Eye (tissue), 1 donor: ENCODE results near the gene BCAR3.

Source experiments
- DNase-seq: peaks from one replicate; pipeline ENCODE4 v3.0.0-alpha.2; 2015

Gene BCAR3

GRCh38 chr1:93574511-93574910 lies 107.1 kb downstream of the BCAR3 start:
- no peak for DNase-seq

- no peak for DNase-seq
These were observed 107.6 kb downstream of the BCAR3 start for GRCh38 chr1:93573940-93574469.

- no peak for DNase-seq
These were observed 109.9 kb downstream of the BCAR3 start for GRCh38 chr1:93571623-93572310.

- DNase-seq: no peak
These were observed 112.1 kb downstream of the BCAR3 start for GRCh38 chr1:93569489-93569888.

GRCh38 chr1:93567255-93567918 lies 114.2 kb downstream of the BCAR3 start:
- no peak for DNase-seq

GRCh38 chr1:93566227-93566626 lies 115.4 kb downstream of the BCAR3 start:
- no peak for DNase-seq

GRCh38 chr1:93565496-93566206 lies 116.0 kb downstream of the BCAR3 start:
- DNase-seq: no peak

- no peak for DNase-seq
These were observed 121.9 kb downstream of the BCAR3 start for GRCh38 chr1:93559695-93560094.

GRCh38 chr1:93559045-93559444 lies 122.6 kb downstream of the BCAR3 start:
- DNase-seq: no peak

- no peak for DNase-seq
These were observed 125.3 kb downstream of the BCAR3 start for GRCh38 chr1:93556291-93556690.

- no peak for DNase-seq
These were observed 126.5 kb downstream of the BCAR3 start for GRCh38 chr1:93554883-93555872.

- DNase-seq: peak; percentile 43
These were observed 127.6 kb downstream of the BCAR3 start for GRCh38 chr1:93553886-93554490.

GRCh38 chr1:93552741-93553455 lies 128.7 kb downstream of the BCAR3 start:
- DNase-seq: peak; percentile 52

- DNase-seq: no peak
These were observed 131.8 kb downstream of the BCAR3 start for GRCh38 chr1:93549811-93550210.

- no peak for DNase-seq
These were observed 132.5 kb downstream of the BCAR3 start for GRCh38 chr1:93549131-93549530.

- DNase-seq: no peak
These were observed 135.3 kb downstream of the BCAR3 start for GRCh38 chr1:93546162-93546863.

GRCh38 chr1:93542398-93542797 lies 139.2 kb downstream of the BCAR3 start:
- no peak for DNase-seq

GRCh38 chr1:93541045-93541444 lies 140.6 kb downstream of the BCAR3 start:
- DNase-seq: no peak

- DNase-seq: no peak
These were observed 143.7 kb downstream of the BCAR3 start for GRCh38 chr1:93537924-93538323.

GRCh38 chr1:93537396-93537795 lies 144.2 kb downstream of the BCAR3 start:
- DNase-seq: no peak

GRCh38 chr1:93533677-93534076 lies 148.0 kb downstream of the BCAR3 start:
- DNase-seq: no peak
